ENCODE data around the gene CLPTM1.

Gene CLPTM1

GRCh38 chr19:44947041-44947581, 8.1 kb upstream of the CLPTM1 start:
- no peak overlapping the region for H3K4me2 ChIP-seq (ENCODE audit: low read length)

GRCh38 chr19:44948237-44948636, 6.9 kb upstream of the CLPTM1 start:
- Histone ChIP-seq H3K79me1 (ENCODE audit: low read length) (no peaks in the 10 kb centered on the region), H3K4me3 (ENCODE audit: low read depth, low read length) (no peak overlapping the region), H3K23ac (ENCODE audit: low read length) (no peak overlapping the region), H4K8ac (ENCODE audit: low read depth, low read length) (no peak overlapping the region), H3K18ac (ENCODE audit: low read length) (no peak overlapping the region), H3K9ac (ENCODE audit: low read length) (no peak overlapping the region), H2AK5ac (ENCODE audit: low read length) (no peak overlapping the region), H2BK12ac (ENCODE audit: low read length) (no peak overlapping the region), H3K27me3 (ENCODE audit: insufficient read depth, low read length) (no peaks in the 10 kb centered on the region), H3K4me2 (ENCODE audit: low read length) (no peak overlapping the region), H4K91ac (ENCODE audit: low read depth, low read length) (no peak overlapping the region), H3K4me1 (ENCODE audit: control insufficient read depth in 1 of 2, insufficient read depth in 2 of 2, low read length in 2 of 2) (peaks cover 2 to 3% of the 10 kb centered on the region in 2 experiments), H3K36me3 (ENCODE audit: control insufficient read depth in 1 of 2, insufficient read depth in 2 of 2, low read length in 2 of 2) (peaks cover 0 to 2% of the 10 kb centered on the region in 2 experiments), H3K79me2 (ENCODE audit: control insufficient read depth, insufficient read depth, low read length, poor library complexity) (no peaks in the 10 kb centered on the region), H2AFZ (ENCODE audit: insufficient read depth, low read length, poor library complexity) (no peak overlapping the region), H2BK120ac (ENCODE audit: insufficient read depth, low read length, poor library complexity) (no peak overlapping the region), H3K14ac (ENCODE audit: low read length) (no peak overlapping the region), H3K4ac (ENCODE audit: low read depth, low read length) (no peak overlapping the region), H2BK5ac (ENCODE audit: low read depth, low read length, poor library complexity) (no peak overlapping the region), H4K12ac (ENCODE audit: low read depth, low read length) (no peak overlapping the region), H3K9me3 (ENCODE audit: insufficient read depth, low read depth, low read length) (no peaks in the 10 kb centered on the region), H3K27ac (ENCODE audit: low read depth, low read length) (no peak overlapping the region)
- WGBS (ENCODE audit: extremely low coverage, insufficient coverage, insufficient read length): no CpG with 5 or more reads among the region's 5 CpGs
- no peak for DNase-seq

More at GRCh38 chr19:44947041-44947581, 8.1 kb upstream of the CLPTM1 start:
- Histone ChIP-seq H3K14ac (ENCODE audit: low read length) (no peak overlapping the region), H4K91ac (ENCODE audit: low read depth, low read length) (no peak overlapping the region), H3K27me3 (ENCODE audit: insufficient read depth, low read length) (no peaks in the 10 kb centered on the region), H2BK120ac (ENCODE audit: insufficient read depth, low read length, poor library complexity) (no peak overlapping the region), H2BK5ac (ENCODE audit: low read depth, low read length, poor library complexity) (no peak overlapping the region), H3K27ac (ENCODE audit: low read depth, low read length) (no peak overlapping the region), H3K23ac (ENCODE audit: low read length) (no peak overlapping the region), H4K8ac (ENCODE audit: low read depth, low read length) (no peak overlapping the region), H2BK12ac (ENCODE audit: low read length) (no peak overlapping the region), H2AFZ (ENCODE audit: insufficient read depth, low read length, poor library complexity) (no peak overlapping the region), H3K4me1 (ENCODE audit: control insufficient read depth in 1 of 2, insufficient read depth in 2 of 2, low read length in 2 of 2) (peaks cover 2 to 3% of the 10 kb centered on the region in 2 experiments), H4K12ac (ENCODE audit: low read depth, low read length) (no peak overlapping the region), H3K4ac (ENCODE audit: low read depth, low read length) (no peak overlapping the region), H2AK5ac (ENCODE audit: low read length) (no peak overlapping the region), H3K4me3 (ENCODE audit: low read depth, low read length) (no peak overlapping the region), H3K18ac (ENCODE audit: low read length) (no peak overlapping the region), H3K9ac (ENCODE audit: low read length) (no peak overlapping the region), H3K9me3 (ENCODE audit: insufficient read depth, low read depth, low read length) (no peaks in the 10 kb centered on the region), H3K79me1 (ENCODE audit: low read length) (no peaks in the 10 kb centered on the region), H3K79me2 (ENCODE audit: control insufficient read depth, insufficient read depth, low read length, poor library complexity) (no peaks in the 10 kb centered on the region), H3K36me3 (ENCODE audit: control insufficient read depth in 1 of 2, insufficient read depth in 2 of 2, low read length in 2 of 2) (peaks cover 0 to 2% of the 10 kb centered on the region in 2 experiments)
- no CpG with 5 or more reads among the region's 13 CpGs for WGBS (ENCODE audit: extremely low coverage, insufficient coverage, insufficient read length)
- no peak for DNase-seq

GRCh38 chr19:44948763-44949374, 6.3 kb upstream of the CLPTM1 start:
- peaks cover 2 to 3% of the 10 kb centered on the region in 2 experiments for H3K4me1 ChIP-seq (ENCODE audit: control insufficient read depth in 1 of 2, insufficient read depth in 2 of 2, low read length in 2 of 2)
- no peak overlapping the region for H2AFZ ChIP-seq (ENCODE audit: insufficient read depth, low read length, poor library complexity)
- no peaks in the 10 kb centered on the region for H3K9me3 ChIP-seq (ENCODE audit: insufficient read depth, low read depth, low read length)
- no peaks in the 10 kb centered on the region for H3K27me3 ChIP-seq (ENCODE audit: insufficient read depth, low read length)
- H3K79me1 ChIP-seq (ENCODE audit: low read length): no peaks in the 10 kb centered on the region
- H3K14ac ChIP-seq (ENCODE audit: low read length): no peak overlapping the region
- no peak overlapping the region for H3K18ac ChIP-seq (ENCODE audit: low read length)
- no peak overlapping the region for H3K23ac ChIP-seq (ENCODE audit: low read length)
- no peak overlapping the region for H3K4me2 ChIP-seq (ENCODE audit: low read length)
- no peak overlapping the region for H3K27ac ChIP-seq (ENCODE audit: low read depth, low read length)
- no peaks in the 10 kb centered on the region for H3K79me2 ChIP-seq (ENCODE audit: control insufficient read depth, insufficient read depth, low read length, poor library complexity)
- H4K91ac ChIP-seq (ENCODE audit: low read depth, low read length): no peak overlapping the region
- WGBS (ENCODE audit: extremely low coverage, insufficient coverage, insufficient read length): no CpG with 5 or more reads among the region's 5 CpGs
- no peak overlapping the region for H4K8ac ChIP-seq (ENCODE audit: low read depth, low read length)
- H2BK12ac ChIP-seq (ENCODE audit: low read length): no peak overlapping the region
- no peak overlapping the region for H2BK5ac ChIP-seq (ENCODE audit: low read depth, low read length, poor library complexity)
- H3K4ac ChIP-seq (ENCODE audit: low read depth, low read length): no peak overlapping the region
- H4K12ac ChIP-seq (ENCODE audit: low read depth, low read length): no peak overlapping the region
- DNase-seq: no peak
- H3K4me3 ChIP-seq (ENCODE audit: low read depth, low read length): no peak overlapping the region
- H2BK120ac ChIP-seq (ENCODE audit: insufficient read depth, low read length, poor library complexity): no peak overlapping the region
- peaks cover 0 to 2% of the 10 kb centered on the region in 2 experiments for H3K36me3 ChIP-seq (ENCODE audit: control insufficient read depth in 1 of 2, insufficient read depth in 2 of 2, low read length in 2 of 2)
- H3K9ac ChIP-seq (ENCODE audit: low read length): no peak overlapping the region
- H2AK5ac ChIP-seq (ENCODE audit: low read length): no peak overlapping the region

GRCh38 chr19:44949550-44949949, 5.6 kb upstream of the CLPTM1 start:
- Histone ChIP-seq H2BK12ac (ENCODE audit: low read length) (no peak overlapping the region), H3K4me2 (ENCODE audit: low read length) (no peak overlapping the region), H3K79me2 (ENCODE audit: control insufficient read depth, insufficient read depth, low read length, poor library complexity) (peaks cover 2% of the 10 kb centered on the region), H2BK120ac (ENCODE audit: insufficient read depth, low read length, poor library complexity) (no peak overlapping the region), H3K4ac (ENCODE audit: low read depth, low read length) (no peak overlapping the region), H2BK5ac (ENCODE audit: low read depth, low read length, poor library complexity) (no peak overlapping the region), H3K14ac (ENCODE audit: low read length) (no peak overlapping the region), H3K4me3 (ENCODE audit: low read depth, low read length) (no peak overlapping the region), H4K8ac (ENCODE audit: low read depth, low read length) (no peak overlapping the region), H3K36me3 (ENCODE audit: control insufficient read depth in 1 of 2, insufficient read depth in 2 of 2, low read length in 2 of 2) (peaks cover 0 to 2% of the 10 kb centered on the region in 2 experiments), H2AFZ (ENCODE audit: insufficient read depth, low read length, poor library complexity) (no peak overlapping the region), H3K79me1 (ENCODE audit: low read length) (peaks cover 1% of the 10 kb centered on the region), H4K91ac (ENCODE audit: low read depth, low read length) (no peak overlapping the region), H4K12ac (ENCODE audit: low read depth, low read length) (no peak overlapping the region), H3K4me1 (ENCODE audit: control insufficient read depth in 1 of 2, insufficient read depth in 2 of 2, low read length in 2 of 2) (peaks cover 2 to 6% of the 10 kb centered on the region in 2 experiments), H3K9me3 (ENCODE audit: insufficient read depth, low read depth, low read length) (no peaks in the 10 kb centered on the region), H3K27ac (ENCODE audit: low read depth, low read length) (no peak overlapping the region), H3K9ac (ENCODE audit: low read length) (no peak overlapping the region), H3K18ac (ENCODE audit: low read length) (no peak overlapping the region), H3K27me3 (ENCODE audit: insufficient read depth, low read length) (no peaks in the 10 kb centered on the region), H3K23ac (ENCODE audit: low read length) (no peak overlapping the region), H2AK5ac (ENCODE audit: low read length) (no peak overlapping the region)
- WGBS (ENCODE audit: extremely low coverage, insufficient coverage, insufficient read length): no CpG with 5 or more reads among the region's 9 CpGs
- no peak for DNase-seq
